KMS-11 (cell line): ENCODE data around the gene EIF3C.
"Not testable (repeated sequence)": the region's sequence is repeated elsewhere in the genome, so short reads cannot be mapped to it uniquely, and the experiment has no call there.

Experiments
- H2AFZ ChIP-seq: fragments of 200-600 bp; sonication (generic); 2 replicates; pipeline ENCODE4 v1.6.1; 2016; ENCODE audit warnings: antibody characterized with exemption, mixed run types, low read depth
- H3K27ac ChIP-seq: fragments of 200-600 bp; sonication (generic); 2 replicates; pipeline ENCODE4 v1.6.1; 2016; ENCODE audit warnings: mild to moderate bottlenecking, mixed run types
- H3K27me3 ChIP-seq: fragments of 200-600 bp; sonication (generic); 2 replicates; pipeline ENCODE4 v1.6.1; 2017; ENCODE audit warnings: mild to moderate bottlenecking, low read depth, mixed run types, moderate library complexity; ENCODE audit not compliant: insufficient read depth
- H3K36me3 ChIP-seq: fragments of 200-600 bp; sonication (generic); 2 replicates; pipeline ENCODE4 v1.6.1; 2017; ENCODE audit warnings: mild to moderate bottlenecking, mixed run types; ENCODE audit not compliant: insufficient read depth
- H3K4me1 ChIP-seq: fragments of 200-600 bp; sonication (generic); 2 replicates; pipeline ENCODE4 v1.6.1; 2016; ENCODE audit warnings: mild to moderate bottlenecking, low read depth, mixed run types; ENCODE audit not compliant: poor library complexity, severe bottlenecking
- H3K4me2 ChIP-seq: fragments of 200-600 bp; sonication (generic); 2 replicates; pipeline ENCODE4 v1.7.0; 2016; ENCODE audit warnings: mild to moderate bottlenecking, mixed run types
- H3K4me3 ChIP-seq: fragments of 200-600 bp; sonication (generic); IDR thresholded peaks from 2 replicates; pipeline ENCODE4 v1.6.1; 2017; ENCODE audit warnings: low read depth, low read length, mixed read lengths; ENCODE audit not compliant: insufficient read depth
- H3K79me2 ChIP-seq: fragments of 200-600 bp; sonication (generic); 2 replicates; pipeline ENCODE4 v1.6.1; 2016; ENCODE audit warnings: low read depth, mixed run types; ENCODE audit not compliant: insufficient read depth
- H3K9ac ChIP-seq: fragments of 200-600 bp; sonication (generic); 2 replicates; pipeline ENCODE4 v1.6.1; 2016; ENCODE audit warnings: mild to moderate bottlenecking, mixed run types
- H4K20me1 ChIP-seq: fragments of 200-600 bp; sonication (generic); 2 replicates; pipeline ENCODE4 v1.6.1; 2016; ENCODE audit warnings: mild to moderate bottlenecking, mixed run types; ENCODE audit not compliant: insufficient read depth

EIF3C gene

DNA sequence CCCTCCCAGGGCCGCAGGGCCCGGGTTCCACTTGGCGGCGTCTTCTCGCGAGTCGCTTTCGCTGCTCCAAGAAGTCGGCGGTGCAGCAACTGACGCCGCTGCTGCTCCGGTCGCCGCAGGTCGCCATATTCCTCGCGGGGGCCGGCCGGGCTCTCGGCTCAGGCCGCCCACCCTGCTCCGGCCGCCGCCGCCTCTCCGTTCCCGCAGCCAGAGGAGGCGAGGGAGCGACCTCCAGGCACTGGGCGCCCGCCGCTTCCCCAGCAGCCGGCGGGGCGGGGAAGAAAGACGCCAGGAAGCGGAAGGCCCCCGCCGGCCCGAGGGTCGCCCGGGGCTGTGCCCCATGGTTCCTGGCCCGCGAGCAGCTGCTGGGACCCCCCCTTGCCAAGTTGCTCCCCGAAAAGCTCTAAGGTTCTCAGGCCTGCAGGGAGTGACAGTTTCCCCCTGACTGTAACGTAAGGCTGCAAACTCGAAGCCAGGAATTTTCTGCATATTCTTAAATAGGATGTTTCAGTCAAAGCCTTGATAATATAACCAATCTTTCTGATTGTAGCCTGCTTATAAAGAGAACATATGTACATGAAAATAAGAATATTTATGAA is 39.3 kb downstream of the EIF3C start:
- H2AFZ ChIP-seq, H3K4me1 ChIP-seq, H3K27ac ChIP-seq, H3K4me2 ChIP-seq, H3K9ac ChIP-seq, H4K20me1 ChIP-seq, H3K27me3 ChIP-seq, H3K4me3 ChIP-seq, H3K79me2 ChIP-seq, H3K36me3 ChIP-seq: not testable (repeated sequence)

DNA sequence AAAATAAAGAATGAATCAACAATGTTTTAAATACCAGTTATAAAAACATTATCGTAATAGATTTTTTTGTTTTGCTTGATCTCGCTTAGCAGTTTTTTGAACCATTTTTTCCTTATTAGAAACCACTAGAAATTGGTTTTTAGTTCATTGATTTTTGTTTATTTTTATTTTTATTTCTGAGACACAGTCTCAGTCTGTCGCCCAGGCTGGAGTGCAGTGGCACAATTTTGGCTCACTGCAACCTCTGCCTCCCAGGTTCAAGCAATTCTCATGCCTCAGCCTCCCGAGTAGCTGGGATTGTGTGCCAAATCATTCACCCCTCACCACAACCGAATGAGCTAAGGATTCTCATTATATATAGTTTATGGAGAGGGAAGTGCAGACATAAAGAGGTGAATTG is 40.2 kb downstream of the EIF3C start, which contains the start of gene NPIPB9:
NPIPB9 (plus strand) TSS at position 301 of the 400 bp plus-strand sequence.
- H3K4me3 ChIP-seq, H3K36me3 ChIP-seq, H2AFZ ChIP-seq, H3K27ac ChIP-seq, H3K4me1 ChIP-seq, H4K20me1 ChIP-seq, H3K9ac ChIP-seq, H3K27me3 ChIP-seq, H3K79me2 ChIP-seq, H3K4me2 ChIP-seq: not testable (repeated sequence)

DNA sequence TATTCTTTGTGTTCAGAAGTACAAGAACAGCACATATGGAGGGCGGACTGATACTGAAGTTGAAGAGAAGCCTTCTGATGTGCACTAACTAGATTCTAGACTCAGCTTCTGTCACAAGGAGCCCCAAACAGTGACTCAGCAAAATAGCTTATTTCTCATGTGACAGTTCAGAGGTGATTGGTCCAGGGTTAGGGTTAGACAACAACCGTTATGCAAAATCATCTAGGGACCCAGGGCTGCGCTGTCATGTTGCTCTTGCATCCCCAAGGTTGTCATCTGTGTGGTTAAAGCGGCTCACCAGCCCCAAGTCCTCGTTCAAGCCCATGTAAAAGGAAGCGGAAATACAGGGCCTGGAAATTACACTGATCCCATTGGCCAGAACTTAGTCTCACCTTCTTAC is 70.4 kb downstream of the EIF3C start:
- not testable (repeated sequence) for H4K20me1 ChIP-seq, H3K27me3 ChIP-seq, H3K4me2 ChIP-seq, H2AFZ ChIP-seq, H3K79me2 ChIP-seq, H3K9ac ChIP-seq, H3K4me3 ChIP-seq, H3K27ac ChIP-seq, H3K4me1 ChIP-seq, H3K36me3 ChIP-seq

DNA sequence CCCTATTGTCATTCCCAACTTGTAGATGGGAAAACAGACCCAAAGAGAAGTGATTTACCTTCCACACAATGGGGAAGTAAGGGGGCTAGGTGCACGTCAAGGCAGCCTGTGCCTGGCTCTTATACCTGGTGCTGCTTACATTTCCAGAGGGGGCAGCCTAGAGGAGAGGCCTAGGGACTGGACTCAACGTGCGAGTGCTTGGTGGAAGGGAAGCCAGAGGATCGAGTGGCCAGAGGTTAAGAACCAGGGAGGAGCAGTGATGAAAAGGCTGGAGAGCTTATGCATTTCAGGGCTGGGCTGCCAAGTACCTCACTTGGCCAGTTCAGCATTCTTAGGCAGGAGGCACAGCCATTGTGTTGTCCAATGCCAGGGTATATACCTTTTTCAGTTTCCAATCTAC is 71.1 kb downstream of the EIF3C start:
- H3K27me3 ChIP-seq, H2AFZ ChIP-seq: not testable (repeated sequence)

More for the DNA sequence above, 71.1 kb downstream of the EIF3C start:
- H3K4me2 ChIP-seq, H3K36me3 ChIP-seq, H3K4me3 ChIP-seq, H4K20me1 ChIP-seq, H3K4me1 ChIP-seq, H3K27ac ChIP-seq, H3K9ac ChIP-seq, H3K79me2 ChIP-seq: not testable (repeated sequence)
